GOT3 (cell line): ENCODE data around the gene KHDC4.
A peak's percentile ranks its signal among the peaks of the same experiment; 100 is the strongest.

Source experiments
- DNase-seq: peaks from one replicate; lab custom pipeline; 2025; ENCODE audit warnings: mixed read lengths; lab: John Stamatoyannopoulos, UW

The KHDC4 gene

DNA sequence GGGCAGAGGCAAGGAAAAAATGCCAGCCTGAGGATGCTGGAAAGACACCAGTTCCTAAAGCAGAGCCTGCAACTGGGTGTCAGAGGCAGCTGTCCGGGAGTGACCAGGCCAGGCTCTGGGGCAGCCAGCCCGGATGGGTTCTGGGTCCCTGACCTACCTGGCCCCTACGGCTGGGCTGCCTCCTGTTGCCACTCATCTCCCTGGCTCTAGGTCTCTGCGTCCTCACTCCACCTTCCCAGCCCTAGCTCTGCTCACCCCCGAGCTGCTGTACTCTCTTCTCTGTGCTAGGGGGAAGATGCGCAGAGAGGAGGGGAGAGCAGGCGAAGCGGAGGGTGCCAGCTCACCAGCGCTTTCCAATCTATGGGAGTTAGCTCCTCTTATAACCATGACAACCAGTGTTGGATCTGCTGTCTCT lies 35.2 kb upstream of the KHDC4 start:
- DNase-seq: no peak

DNA sequence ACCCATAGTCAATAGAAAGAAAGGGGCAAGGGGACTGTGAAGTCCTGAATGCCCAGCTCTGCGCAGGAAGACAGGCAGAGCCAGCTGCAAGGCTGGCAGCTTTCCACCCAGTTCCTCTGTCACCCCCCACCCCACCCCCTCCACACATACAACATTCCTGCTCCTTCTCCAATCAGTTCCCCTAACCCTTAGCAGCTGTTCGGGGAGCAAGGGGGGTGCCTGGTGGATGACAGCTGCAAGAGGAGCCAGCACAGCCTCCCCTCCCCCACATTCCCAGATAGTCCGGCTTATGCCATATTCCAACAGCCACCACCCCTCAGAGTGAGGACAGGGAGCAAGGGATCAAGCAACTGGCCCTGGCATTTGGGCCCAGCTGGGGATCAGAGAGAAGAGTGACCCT lies 34.5 kb upstream of the KHDC4 start:
- DNase-seq: no peak

- DNase-seq: no peak
Observed at GRCh38 chr1:155968051-155968400, 33.8 kb upstream of the KHDC4 start.

GRCh38 chr1:155967341-155968050 lies 33.3 kb upstream of the KHDC4 start:
- no peak for DNase-seq

DNA sequence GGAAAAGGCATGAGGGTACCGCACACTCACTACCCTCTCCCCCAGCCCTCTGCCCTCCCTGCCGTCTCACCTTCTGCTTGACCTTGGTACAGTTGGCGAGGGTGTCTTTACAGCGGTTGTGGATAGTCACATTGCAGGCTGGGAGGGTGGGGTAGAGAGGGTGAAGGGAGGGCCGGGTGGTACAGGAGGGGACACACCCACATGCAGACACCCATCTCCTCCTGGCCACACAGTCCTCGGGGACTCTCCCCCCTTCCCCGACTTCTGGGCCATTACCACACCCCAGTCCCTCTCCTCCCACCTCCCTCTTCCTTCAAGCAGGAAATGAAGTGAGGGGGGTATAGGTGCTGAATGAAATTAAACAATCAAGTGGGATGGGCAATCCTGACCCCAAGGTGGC lies 32.5 kb upstream of the KHDC4 start:
- no peak for DNase-seq

DNA sequence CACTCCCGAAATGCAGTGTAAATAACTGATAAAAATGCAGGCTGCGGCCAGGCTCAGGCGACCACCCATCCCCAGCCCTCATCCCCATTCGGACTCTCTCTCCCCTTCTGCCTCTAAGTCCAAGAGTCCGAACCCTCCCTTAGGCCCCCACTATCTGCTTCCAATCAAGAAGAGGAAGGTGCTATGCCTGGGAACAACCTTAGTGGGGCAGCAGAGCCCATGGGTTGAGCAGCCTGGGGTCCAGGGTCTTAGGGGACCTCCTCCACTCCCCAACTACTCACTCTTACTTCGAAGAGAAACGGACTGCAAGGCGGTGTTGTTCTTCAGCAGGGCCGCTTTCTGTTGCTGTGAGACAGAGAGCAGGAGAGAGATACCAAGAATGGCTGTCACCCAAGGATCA lies 31.9 kb upstream of the KHDC4 start:
- no peak for DNase-seq

DNA sequence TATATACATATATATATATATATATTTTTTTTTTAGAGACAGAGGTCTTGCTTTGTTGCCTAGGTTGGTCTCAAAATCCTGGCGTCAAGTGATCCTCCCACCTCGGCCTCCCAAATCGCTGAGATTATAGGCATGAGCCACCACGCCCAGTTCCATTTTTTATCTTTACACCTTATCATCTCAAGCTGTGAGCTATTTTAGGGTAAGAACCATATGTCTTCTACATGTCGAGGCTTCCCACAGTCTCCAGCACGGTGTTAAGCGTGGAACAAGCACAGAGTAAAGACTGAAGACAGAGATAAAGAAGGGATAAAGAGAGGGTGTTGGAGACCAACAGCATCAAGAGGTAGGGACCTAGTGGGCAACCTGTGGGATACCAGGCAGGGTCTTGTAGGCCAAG lies 30.0 kb upstream of the KHDC4 start:
- no peak for DNase-seq

GRCh38 chr1:155962599-155963211 lies 28.5 kb upstream of the KHDC4 start:
- DNase-seq: no peak

DNA sequence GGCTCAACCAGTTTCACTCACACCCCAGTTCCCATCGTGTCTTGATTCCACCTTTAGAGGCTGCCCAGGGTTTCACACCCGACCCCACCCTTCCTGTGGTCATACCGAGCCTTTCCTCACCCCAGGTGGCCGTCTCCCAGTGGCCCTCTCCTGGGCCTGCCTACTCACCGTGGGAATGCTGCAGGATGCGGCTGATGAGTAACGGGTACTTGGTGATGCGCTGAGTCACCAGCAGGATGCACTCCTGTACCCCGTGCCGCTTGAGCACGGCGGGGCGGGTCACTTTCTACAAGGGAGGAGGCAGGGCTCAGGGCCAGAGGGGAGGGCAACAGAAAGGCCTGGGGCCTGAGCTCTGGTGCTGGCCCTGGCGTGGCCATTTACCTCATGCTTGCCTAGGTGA lies 27.7 kb upstream of the KHDC4 start:
- peak; percentile 44 for DNase-seq

- no peak for DNase-seq
Observed at GRCh38 chr1:155960081-155960745, 26.0 kb upstream of the KHDC4 start.

- DNase-seq: no peak
Observed at GRCh38 chr1:155957411-155957915, 23.2 kb upstream of the KHDC4 start.

DNA sequence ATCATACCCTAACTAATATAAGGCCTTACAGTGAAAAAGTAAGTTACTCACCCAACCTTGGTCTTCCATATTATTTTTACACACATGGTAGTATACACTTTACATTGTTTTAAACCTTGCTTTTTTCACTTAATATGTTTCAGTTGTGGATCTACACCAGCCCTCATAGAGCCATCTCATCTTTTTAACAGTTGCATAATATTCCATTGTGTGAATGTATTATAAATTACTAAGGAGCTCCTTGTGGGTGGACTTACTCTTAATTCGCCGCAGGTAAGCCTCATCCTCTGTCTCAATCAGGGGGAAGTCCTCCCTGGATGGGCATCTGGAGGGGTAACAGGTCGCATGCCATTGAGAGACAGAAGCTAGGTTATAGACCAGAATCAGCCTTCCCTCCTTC lies 20.4 kb upstream of the KHDC4 start:
- no peak for DNase-seq

GRCh38 chr1:155952505-155952890 lies 18.3 kb upstream of the KHDC4 start:
- DNase-seq: no peak

DNA sequence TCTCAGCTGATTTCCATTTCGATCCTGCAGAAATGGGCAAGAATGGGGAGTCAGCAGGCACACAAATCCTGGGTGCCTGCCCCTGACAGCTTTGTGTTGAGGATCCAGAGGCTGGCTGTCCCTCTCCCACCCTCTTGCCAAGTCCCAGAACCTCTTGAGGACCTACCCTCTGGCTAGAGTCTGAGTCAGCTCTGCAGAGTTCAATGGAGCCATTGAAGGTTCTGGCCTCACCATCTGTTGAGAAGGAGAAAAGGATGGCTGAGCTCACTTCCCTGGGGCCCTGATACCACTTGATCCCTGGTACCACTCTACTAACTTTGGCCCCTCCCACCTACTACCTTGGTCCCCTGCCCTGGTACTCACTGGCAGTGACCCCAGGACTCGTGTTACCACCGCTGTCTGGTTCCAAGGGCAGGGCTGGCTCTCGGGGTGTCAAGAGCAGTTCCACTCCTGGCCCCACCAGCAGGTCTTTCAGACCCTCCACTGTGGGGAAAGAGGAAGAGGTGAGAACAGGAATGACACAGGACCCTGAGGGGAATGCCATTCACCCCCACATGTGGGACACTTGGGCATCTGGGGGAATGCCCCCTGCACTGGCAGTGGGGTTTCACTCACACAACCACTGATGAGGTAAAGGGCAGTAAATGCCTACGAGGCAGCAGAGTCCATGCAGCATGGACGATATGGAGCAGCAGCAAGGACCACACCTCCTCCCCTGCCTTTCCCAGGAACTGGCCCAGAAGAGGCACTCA lies 17.7 kb upstream of the KHDC4 start:
- no peak for DNase-seq

DNA sequence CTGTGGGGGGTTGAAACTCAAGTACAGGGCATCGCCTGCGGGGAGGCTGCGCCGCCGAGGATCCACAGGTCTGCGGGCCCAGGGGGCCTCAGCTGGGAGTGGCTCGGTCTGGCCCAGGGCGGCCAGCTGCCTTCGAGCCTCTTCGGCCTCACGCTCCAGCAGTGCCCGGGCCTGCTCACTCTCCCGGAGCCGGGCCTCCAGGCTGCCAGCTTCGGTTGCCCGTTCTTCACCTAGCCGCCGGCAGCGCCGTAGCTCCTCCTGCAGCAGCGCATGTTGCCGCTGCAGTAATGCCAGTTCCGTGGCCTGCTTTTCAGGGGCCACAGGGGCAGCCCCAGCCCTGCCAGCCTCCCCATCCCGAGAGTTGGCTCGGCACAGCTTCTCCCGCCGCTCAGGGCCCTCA lies 16.6 kb upstream of the KHDC4 start:
- DNase-seq: no peak

GRCh38 chr1:155947741-155948140 lies 13.5 kb upstream of the KHDC4 start:
- DNase-seq: no peak

DNA sequence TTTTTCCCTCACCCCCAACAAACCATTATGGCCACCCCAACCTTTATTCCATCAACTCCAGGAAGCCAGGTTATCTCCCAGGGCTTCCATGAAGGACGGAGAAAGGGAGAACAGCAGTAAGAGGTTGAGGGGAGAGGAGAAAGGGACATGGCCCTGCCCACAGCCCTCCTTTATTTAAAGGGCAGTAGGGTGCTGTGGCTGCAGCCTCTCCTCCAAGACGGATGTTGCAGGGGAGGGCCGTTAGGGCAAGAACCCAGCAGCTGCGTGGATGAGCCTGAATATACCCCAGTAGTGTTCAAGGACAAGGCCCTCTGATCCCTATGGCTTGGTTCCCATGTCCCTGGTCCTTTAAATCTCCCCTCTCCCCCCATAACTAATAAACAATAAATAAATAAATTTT lies 13.1 kb upstream of the KHDC4 start:
- DNase-seq: no peak

DNA sequence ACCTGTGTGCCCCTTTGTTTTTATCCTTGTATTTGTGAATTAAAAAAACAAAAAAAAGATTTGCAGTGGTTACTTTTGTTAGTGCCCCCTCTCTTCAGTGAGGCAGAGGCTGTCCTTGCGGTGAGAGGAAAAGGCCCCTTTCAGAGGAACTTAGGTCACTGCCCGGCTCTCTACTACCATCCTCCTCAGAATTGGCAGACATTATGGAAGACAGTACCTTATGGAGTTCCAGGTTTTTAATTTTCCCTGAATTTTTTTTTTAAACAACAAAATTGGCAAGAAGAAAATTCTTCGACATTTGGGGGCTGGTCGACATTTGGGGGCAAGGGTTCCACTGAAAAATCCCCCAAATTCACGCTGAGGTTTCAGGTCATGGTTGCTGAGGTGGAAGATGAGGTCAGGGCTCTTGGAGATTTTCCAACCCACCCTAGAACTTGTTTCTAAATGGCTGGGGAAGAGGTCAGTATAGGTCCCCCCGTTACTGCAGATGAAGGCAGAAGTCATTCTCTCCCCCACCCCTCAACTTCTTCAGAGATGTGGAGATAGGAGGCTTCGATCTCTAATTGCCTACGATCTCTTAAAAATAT lies 12.5 kb upstream of the KHDC4 start:
- DNase-seq: no peak

GRCh38 chr1:155944444-155944799 lies 10.2 kb upstream of the KHDC4 start:
- no peak for DNase-seq

DNA sequence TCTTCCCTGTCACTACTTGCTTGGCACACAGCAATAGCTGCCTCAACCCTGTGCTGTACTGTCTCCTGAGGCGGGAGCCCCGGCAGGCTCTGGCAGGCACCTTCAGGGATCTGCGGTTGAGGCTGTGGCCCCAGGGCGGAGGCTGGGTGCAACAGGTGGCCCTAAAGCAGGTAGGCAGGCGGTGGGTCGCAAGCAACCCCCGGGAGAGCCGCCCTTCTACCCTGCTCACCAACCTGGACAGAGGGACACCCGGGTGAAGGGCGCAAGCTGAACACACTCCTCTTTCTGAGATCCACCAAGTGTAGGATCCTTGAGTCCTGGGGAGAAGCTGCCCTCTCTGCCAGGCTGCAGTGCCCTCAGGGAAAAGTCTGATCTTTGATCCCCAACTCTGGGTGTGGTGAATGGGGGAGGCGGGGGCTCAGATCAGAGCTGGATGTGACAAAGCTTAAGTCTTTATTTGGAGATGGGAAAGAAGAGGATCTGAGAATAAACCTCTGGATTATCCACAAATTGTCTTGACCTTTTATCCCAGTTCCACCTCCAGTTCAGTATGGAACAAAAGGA lies 8.4 kb upstream of the KHDC4 start:
- no peak for DNase-seq

- no peak for DNase-seq
Observed at GRCh38 chr1:155941845-155942531, 7.8 kb upstream of the KHDC4 start.
